GM23248 (cell line): Measurements from ENCODE around the gene HSPH1. TPM values are rescaled to one million over a fixed set of nuclear protein-coding genes. Genes with fewer than 3 reads are reported as not detected.

ENCODE experiments used
- DNase-seq: peaks from one replicate; pipeline ENCODE4 v3.0.0-alpha.2; 2015
- H2AFZ ChIP-seq: fragments of 200-600 bp; sonication (generic); 2 replicates; pipeline ENCODE4 v1.6.1; 2016; ENCODE audit warnings: antibody characterized with exemption
- H3F3A ChIP-seq: fragments of 200-600 bp; sonication (generic); 2 replicates; pipeline ENCODE4 v1.6.1; 2016; ENCODE audit warnings: mild to moderate bottlenecking, antibody characterized with exemption, mixed run types; ENCODE audit not compliant: insufficient read depth
- H3K27ac ChIP-seq: fragments of 200-600 bp; sonication (generic); 2 replicates; pipeline ENCODE4 v1.5.1; 2016; ENCODE audit warnings: mild to moderate bottlenecking
- H3K27me3 ChIP-seq: fragments of 200-600 bp; sonication (generic); replicated peaks from 2 replicates; pipeline ENCODE4 v1.6.1; 2016; ENCODE audit warnings: mild to moderate bottlenecking; ENCODE audit not compliant: insufficient read depth
- H3K36me3 ChIP-seq: fragments of 200-600 bp; sonication (generic); 2 replicates; pipeline ENCODE4 v1.6.1; 2016; ENCODE audit warnings: low read depth, mild to moderate bottlenecking
- H3K4me1 ChIP-seq: fragments of 200-600 bp; sonication (generic); 2 replicates; pipeline ENCODE4 v1.6.1; 2016; ENCODE audit warnings: mild to moderate bottlenecking; ENCODE audit not compliant: insufficient read depth
- H3K4me2 ChIP-seq: fragments of 200-600 bp; sonication (generic); one replicate; pipeline ENCODE4 v1.6.1; 2016; ENCODE audit warnings: mild to moderate bottlenecking; ENCODE audit not compliant: unreplicated experiment
- H3K4me3 ChIP-seq: fragments of 200-600 bp; sonication (generic); 2 replicates; pipeline ENCODE4 v1.5.1; 2016; ENCODE audit warnings: mild to moderate bottlenecking
- H3K79me2 ChIP-seq: fragments of 200-600 bp; sonication (generic); 2 replicates; pipeline ENCODE4 v1.6.1; 2016; ENCODE audit warnings: mild to moderate bottlenecking; ENCODE audit not compliant: insufficient read depth
- H3K9ac ChIP-seq: fragments of 200-600 bp; sonication (generic); 2 replicates; pipeline ENCODE4 v1.6.1; 2016; ENCODE audit warnings: mild to moderate bottlenecking
- H3K9me2 ChIP-seq: fragments of 200-600 bp; sonication (generic); 2 replicates; pipeline ENCODE4 v1.6.1; 2016; ENCODE audit warnings: mixed run types, mild to moderate bottlenecking, moderate library complexity; ENCODE audit not compliant: insufficient read depth
- H3K9me3 ChIP-seq: fragments of 200-600 bp; sonication (generic); one replicate; pipeline ENCODE4 v1.6.1; 2017; ENCODE audit warnings: low read depth
- H4K20me1 ChIP-seq: fragments of 200-600 bp; sonication (generic); 2 replicates; pipeline ENCODE4 v1.6.0; 2016; ENCODE audit not compliant: insufficient read depth
- EZH2 ChIP-seq: fragments of 200-600 bp; sonication (generic); IDR thresholded peaks from 2 replicates; pipeline ENCODE4 v1.6.1; 2018; ENCODE audit warnings: antibody characterized with exemption, mild to moderate bottlenecking; ENCODE audit not compliant: insufficient read depth, poor library complexity, severe bottlenecking
- EZH2phosphoT487 ChIP-seq: fragments of 200-600 bp; sonication (generic); IDR thresholded peaks from 2 replicates; pipeline ENCODE4 v1.6.1; 2018; ENCODE audit warnings: antibody characterized with exemption, moderate library complexity, mild to moderate bottlenecking, low read depth; ENCODE audit not compliant: insufficient read depth
- WGBS, 2 experiments: methylation state at CpG; one replicate each; pipeline ENCODE4 v1.1.6; 2015 to 2017; ENCODE audit warnings: low lambda C conversion rate in 2 of 2, low coverage in 1 of 2; ENCODE audit errors: missing lambda C conversion rate in 2 of 2; 5-methylcytosine and 5-hydroxymethylcytosine counted together
- in situ Hi-C: fragments of 300-500 bp; cut with MboI; formaldehyde crosslinking; loops from 2 replicates; pipeline ENCODE4 v1.15.0; 2020
- polyA plus RNA-seq: library from polyadenylated mRNA; unstranded; fragments of >200 nt; fragmentation: Nextera tagmentation; extraction: Ambion mirVana; gene quantifications from 2 replicates; pipeline ENCODE4 v1.2.1, GENCODE V29; 2016
- total RNA-seq: library from RNA; depleted of rRNA; stranded (reverse); fragments of >200 nt; shearing (Covaris generic); gene quantifications from 2 replicates; pipeline ENCODE4 v1.2.3, GENCODE V29; 2014

The HSPH1 gene
- total and polyA plus RNA-seq, 2 experiments from 2014 or later, result 35.9 to 46.8 TPM

GRCh38 chr13:31175847-31176532 lies 14.3 kb upstream of the HSPH1 start:
- in situ Hi-C loops, result no loop called here
- H3K36me3 ChIP-seq, result no peaks in the 10 kb centered on the region
- no peak overlapping the region for H3K4me2 ChIP-seq
- no peaks in the 10 kb centered on the region for H3F3A ChIP-seq
- H3K27ac ChIP-seq, result no peak overlapping the region
- WGBS, 2 experiments, result 35 to 48% methylated on average over 3 of the region's 3 CpGs
- no peaks in the 10 kb centered on the region for H3K9me3 ChIP-seq
- DNase-seq, result no peak
- no peaks in the 10 kb centered on the region for H4K20me1 ChIP-seq
- TF ChIP-seq EZH2phosphoT487, result no peak
- no peak for TF ChIP-seq EZH2
- no peak overlapping the region for H2AFZ ChIP-seq
- H3K9ac ChIP-seq, result no peak overlapping the region
- H3K4me1 ChIP-seq, result peaks cover 11% of the 10 kb centered on the region
- H3K79me2 ChIP-seq, result no peaks in the 10 kb centered on the region
- H3K9me2 ChIP-seq, result no peaks in the 10 kb centered on the region
- no peaks in the 10 kb centered on the region for H3K27me3 ChIP-seq
- no peak overlapping the region for H3K4me3 ChIP-seq

- no peak overlapping the region for H3K4me3 ChIP-seq
- H3K27ac ChIP-seq, result no peak overlapping the region
- no peak overlapping the region for H2AFZ ChIP-seq
- 78 to 82% methylated on average over 3 of the region's 3 CpGs for WGBS, 2 experiments
- in situ Hi-C loops, result no loop called here
- no peaks in the 10 kb centered on the region for H3F3A ChIP-seq
- no peaks in the 10 kb centered on the region for H3K9me3 ChIP-seq
- H3K9me2 ChIP-seq, result no peaks in the 10 kb centered on the region
- peak; percentile 22 for DNase-seq
- no peaks in the 10 kb centered on the region for H3K79me2 ChIP-seq
- no peaks in the 10 kb centered on the region for H3K27me3 ChIP-seq
- no peak for TF ChIP-seq EZH2
- TF ChIP-seq EZH2phosphoT487, result no peak
- H3K4me1 ChIP-seq, result peaks cover 11% of the 10 kb centered on the region
- H3K9ac ChIP-seq, result no peak overlapping the region
- no peaks in the 10 kb centered on the region for H4K20me1 ChIP-seq
- H3K36me3 ChIP-seq, result no peaks in the 10 kb centered on the region
- no peak overlapping the region for H3K4me2 ChIP-seq
These were observed 12.3 kb upstream of the HSPH1 start for GRCh38 chr13:31174018-31174417.

GRCh38 chr13:31172535-31172934 lies 10.8 kb upstream of the HSPH1 start:
- TF ChIP-seq EZH2phosphoT487, result no peak
- TF ChIP-seq EZH2, result no peak
- Histone ChIP-seq H4K20me1 (no peaks in the 10 kb centered on the region), H3F3A (no peaks in the 10 kb centered on the region), H3K9me3 (no peaks in the 10 kb centered on the region), H3K4me2 (peak overlapping the region; percentile 34), H3K4me3 (no peak overlapping the region), H3K9ac (no peak overlapping the region), H3K36me3 (no peaks in the 10 kb centered on the region), H3K79me2 (no peaks in the 10 kb centered on the region), H2AFZ (no peak overlapping the region), H3K27ac (peak overlapping the region; percentile 25; the same call in 1 of the 2 replicates), H3K9me2 (no peaks in the 10 kb centered on the region), H3K4me1 (peaks cover 11% of the 10 kb centered on the region), H3K27me3 (no peaks in the 10 kb centered on the region)
- 60 to 61% methylated on average over 2 of the region's 2 CpGs for WGBS, 2 experiments
- DNase-seq, result peak; percentile 82
- in situ Hi-C loops, result no loop called here

GRCh38 chr13:31172001-31172400 lies 10.3 kb upstream of the HSPH1 start:
- in situ Hi-C loops, result no loop called here
- Histone ChIP-seq H3K79me2 (no peaks in the 10 kb centered on the region), H3K4me1 (peaks cover 11% of the 10 kb centered on the region), H3K9ac (no peak overlapping the region), H3K4me3 (no peak overlapping the region), H2AFZ (no peak overlapping the region), H3K9me2 (no peaks in the 10 kb centered on the region), H3K36me3 (no peaks in the 10 kb centered on the region), H4K20me1 (no peaks in the 10 kb centered on the region), H3K4me2 (peak overlapping the region; percentile 34), H3K27me3 (no peaks in the 10 kb centered on the region), H3K27ac (peak overlapping the region; percentile 25; the same call in 1 of the 2 replicates), H3K9me3 (no peaks in the 10 kb centered on the region), H3F3A (no peaks in the 10 kb centered on the region)
- 52 to 53% methylated on average over 3 of the region's 3 CpGs for WGBS, 2 experiments
- TF ChIP-seq EZH2 (no peak), EZH2phosphoT487 (no peak)
- DNase-seq, result peak; percentile 67

GRCh38 chr13:31168736-31169135 lies 7.0 kb upstream of the HSPH1 start:
- Histone ChIP-seq H3F3A (no peaks in the 10 kb centered on the region), H3K4me3 (no peak overlapping the region), H3K27me3 (no peaks in the 10 kb centered on the region), H3K9me2 (no peaks in the 10 kb centered on the region), H4K20me1 (no peaks in the 10 kb centered on the region), H3K79me2 (no peaks in the 10 kb centered on the region), H2AFZ (no peak overlapping the region), H3K36me3 (no peaks in the 10 kb centered on the region), H3K27ac (no peak overlapping the region), H3K9ac (no peak overlapping the region), H3K4me2 (no peak overlapping the region), H3K9me3 (no peaks in the 10 kb centered on the region), H3K4me1 (peaks cover 11% of the 10 kb centered on the region)
- DNase-seq, result no peak
- 90 to 91% methylated on average over 11 of the region's 11 CpGs for WGBS, 2 experiments
- TF ChIP-seq EZH2phosphoT487, result no peak
- TF ChIP-seq EZH2, result no peak
- in situ Hi-C loops, result no loop called here
